ENCODE results near the gene EYS. TPM values are rescaled to one million over a fixed set of nuclear protein-coding genes. Genes with fewer than 3 reads are reported as not detected.

EYS gene
- total RNA-seq, 1 experiment from 2014 or later = not detected

DNA sequence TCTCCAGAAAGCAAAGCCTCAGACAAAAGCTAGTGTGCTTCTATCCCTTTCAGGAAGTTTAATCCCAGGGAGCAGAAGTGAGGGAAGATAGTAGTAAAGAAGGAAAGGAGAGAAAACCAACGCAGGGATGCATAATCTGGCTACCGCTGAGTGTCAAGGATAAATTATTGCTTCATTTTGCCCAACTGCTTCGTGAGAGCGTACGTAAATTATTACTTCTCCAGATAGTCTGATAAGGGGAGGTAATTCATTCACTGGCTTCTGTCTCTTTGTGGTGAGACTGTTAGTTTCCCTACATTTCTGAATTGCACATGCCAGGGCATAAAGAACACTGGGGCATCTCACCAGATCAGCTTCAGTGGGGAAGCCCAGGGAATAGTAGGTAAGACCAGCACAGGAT, 1531.7 kb downstream of the EYS start:
- H3K4me3 ChIP-seq = no peak overlapping the region
- no peak for DNase-seq (ENCODE audit: low read depth in 1 of 2, low spot score in 2 of 2)
- H3K4me1 ChIP-seq (replicated peaks) = no peaks in the 10 kb centered on the region
- no peaks in the 10 kb centered on the region for H3K36me3 ChIP-seq
- no peak overlapping the region for H3K27ac ChIP-seq
- no peaks in the 10 kb centered on the region; the same call in 1 of the 2 replicates for H3K27me3 ChIP-seq (replicated peaks)
- H3K9me3 ChIP-seq (replicated peaks) = no peaks in the 10 kb centered on the region

- DNase-seq (ENCODE audit: low read depth in 1 of 2, low spot score in 2 of 2) = no peak
- Histone ChIP-seq H3K36me3 (no peaks in the 10 kb centered on the region), H3K4me1 (replicated peaks) (no peaks in the 10 kb centered on the region), H3K9me3 (replicated peaks) (no peaks in the 10 kb centered on the region), H3K4me3 (no peak overlapping the region), H3K27me3 (replicated peaks) (no peaks in the 10 kb centered on the region; the same call in 1 of the 2 replicates), H3K27ac (no peak overlapping the region)
Observed at GRCh38 chr6:64170316-64170715, 1536.7 kb downstream of the EYS start.

DNA sequence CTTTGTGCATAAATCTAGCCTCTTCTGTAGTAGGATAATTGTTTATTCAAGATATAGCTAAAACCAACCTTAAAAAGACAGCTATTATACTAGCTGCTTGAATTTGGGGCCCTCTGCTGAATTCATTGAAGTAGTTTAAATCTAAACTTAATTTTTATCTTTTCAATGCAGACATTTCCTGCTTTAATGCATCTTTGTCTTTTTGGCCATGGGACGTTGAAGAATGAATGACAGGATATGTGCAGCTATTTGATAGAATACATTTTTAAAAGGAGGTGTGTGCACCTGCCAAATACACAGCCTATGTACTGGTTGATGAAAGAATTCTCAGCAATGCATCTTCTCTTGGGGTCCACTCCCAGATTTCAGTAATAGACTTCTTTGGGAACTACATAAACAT, 1546.5 kb downstream of the EYS start:
- no peaks in the 10 kb centered on the region for H3K27me3 ChIP-seq (replicated peaks)
- H3K36me3 ChIP-seq = no peaks in the 10 kb centered on the region
- no peaks in the 10 kb centered on the region for H3K4me1 ChIP-seq (replicated peaks)
- H3K9me3 ChIP-seq (replicated peaks) = 0 out of 2 replicates have a peak, but pooled peaks cover 2% of the 10 kb centered on the region
- H3K27ac ChIP-seq = no peak overlapping the region
- no peak overlapping the region for H3K4me3 ChIP-seq
- DNase-seq (ENCODE audit: low read depth in 1 of 2, low spot score in 2 of 2) = no peak

GRCh38 chr6:64155063-64155462, 1552.0 kb downstream of the EYS start:
- Histone ChIP-seq H3K36me3 (no peaks in the 10 kb centered on the region), H3K9me3 (replicated peaks) (no peaks in the 10 kb centered on the region), H3K27ac (no peak overlapping the region), H3K4me3 (no peak overlapping the region), H3K27me3 (replicated peaks) (no peaks in the 10 kb centered on the region), H3K4me1 (replicated peaks) (no peaks in the 10 kb centered on the region)
- DNase-seq (ENCODE audit: low read depth in 1 of 2, low spot score in 2 of 2) = no peak

- H3K9me3 ChIP-seq (replicated peaks) = 0 out of 2 replicates have a peak, but pooled peaks cover 2% of the 10 kb centered on the region
- H3K27ac ChIP-seq = no peak overlapping the region
- H3K4me1 ChIP-seq (replicated peaks) = no peaks in the 10 kb centered on the region
- DNase-seq (ENCODE audit: low read depth in 1 of 2, low spot score in 2 of 2) = no peak
- H3K4me3 ChIP-seq = no peak overlapping the region
- no peaks in the 10 kb centered on the region for H3K36me3 ChIP-seq
- H3K27me3 ChIP-seq (replicated peaks) = no peaks in the 10 kb centered on the region
Observed at GRCh38 chr6:64146876-64147275, 1560.2 kb downstream of the EYS start.

- H3K4me1 ChIP-seq (replicated peaks) = no peaks in the 10 kb centered on the region
- H3K36me3 ChIP-seq = no peaks in the 10 kb centered on the region
- DNase-seq (ENCODE audit: low read depth in 1 of 2, low spot score in 2 of 2) = no peak
- H3K4me3 ChIP-seq = no peak overlapping the region
- no peaks in the 10 kb centered on the region for H3K27me3 ChIP-seq (replicated peaks)
- 0 out of 2 replicates have a peak, but pooled peaks cover 2% of the 10 kb centered on the region for H3K9me3 ChIP-seq (replicated peaks)
- no peak overlapping the region for H3K27ac ChIP-seq
Observed at GRCh38 chr6:64146094-64146493, 1560.9 kb downstream of the EYS start.

GRCh38 chr6:64145658-64146057, 1561.4 kb downstream of the EYS start:
- Histone ChIP-seq H3K4me3 (no peak overlapping the region), H3K27me3 (replicated peaks) (no peaks in the 10 kb centered on the region), H3K4me1 (replicated peaks) (no peaks in the 10 kb centered on the region), H3K9me3 (replicated peaks) (0 out of 2 replicates have a peak, but pooled peaks cover 2% of the 10 kb centered on the region), H3K27ac (no peak overlapping the region), H3K36me3 (no peaks in the 10 kb centered on the region)
- no peak for DNase-seq (ENCODE audit: low read depth in 1 of 2, low spot score in 2 of 2)

DNA sequence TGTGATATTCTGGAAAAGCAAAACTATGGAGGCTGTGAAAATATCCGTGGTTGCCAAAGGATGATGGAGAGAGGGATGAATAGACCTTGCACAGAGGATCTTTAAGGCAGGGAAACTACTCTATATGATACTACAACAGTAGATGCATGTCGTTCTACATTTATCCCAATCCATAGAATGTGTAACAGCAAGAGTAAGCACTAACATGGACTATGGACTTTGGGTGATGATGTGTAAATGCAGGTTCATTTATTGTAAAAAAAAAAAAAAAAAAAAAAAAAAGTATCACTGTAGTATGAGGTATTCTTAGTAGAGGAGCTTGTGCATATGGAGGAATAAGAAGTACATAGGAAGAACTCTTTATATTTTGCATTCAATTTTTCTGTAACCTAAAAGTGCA, 1563.9 kb downstream of the EYS start:
- H3K4me3 ChIP-seq = no peak overlapping the region
- no peak overlapping the region for H3K27ac ChIP-seq
- no peak for DNase-seq (ENCODE audit: low read depth in 1 of 2, low spot score in 2 of 2)
- no peaks in the 10 kb centered on the region for H3K36me3 ChIP-seq
- H3K4me1 ChIP-seq (replicated peaks) = no peaks in the 10 kb centered on the region
- no peaks in the 10 kb centered on the region for H3K27me3 ChIP-seq (replicated peaks)
- H3K9me3 ChIP-seq (replicated peaks) = 0 out of 2 replicates have a peak, but pooled peaks cover 2% of the 10 kb centered on the region

DNA sequence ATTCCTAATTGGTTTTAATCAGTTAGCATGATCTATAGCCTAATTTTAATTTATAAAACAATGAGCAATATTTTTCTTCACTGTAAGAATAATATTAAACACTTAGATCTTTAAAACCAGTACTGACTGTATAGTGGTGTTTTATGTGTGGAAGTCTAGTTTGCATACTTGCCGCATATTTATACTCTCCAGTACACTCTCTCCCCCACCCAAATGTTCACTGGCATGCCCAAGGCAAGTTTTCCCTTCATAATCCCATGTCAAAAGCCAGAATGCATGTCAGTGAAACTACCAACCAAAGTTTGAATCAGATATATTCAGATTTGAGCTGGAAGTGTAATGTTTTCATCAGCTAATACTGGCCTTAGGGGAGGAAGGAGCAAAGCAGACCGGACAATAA, 1565.3 kb downstream of the EYS start:
- no peak overlapping the region for H3K4me3 ChIP-seq
- no peaks in the 10 kb centered on the region for H3K9me3 ChIP-seq (replicated peaks)
- H3K27me3 ChIP-seq (replicated peaks) = no peaks in the 10 kb centered on the region
- no peak for DNase-seq (ENCODE audit: low read depth in 1 of 2, low spot score in 2 of 2)
- H3K27ac ChIP-seq = no peak overlapping the region
- no peaks in the 10 kb centered on the region for H3K36me3 ChIP-seq
- no peaks in the 10 kb centered on the region for H3K4me1 ChIP-seq (replicated peaks)

DNA sequence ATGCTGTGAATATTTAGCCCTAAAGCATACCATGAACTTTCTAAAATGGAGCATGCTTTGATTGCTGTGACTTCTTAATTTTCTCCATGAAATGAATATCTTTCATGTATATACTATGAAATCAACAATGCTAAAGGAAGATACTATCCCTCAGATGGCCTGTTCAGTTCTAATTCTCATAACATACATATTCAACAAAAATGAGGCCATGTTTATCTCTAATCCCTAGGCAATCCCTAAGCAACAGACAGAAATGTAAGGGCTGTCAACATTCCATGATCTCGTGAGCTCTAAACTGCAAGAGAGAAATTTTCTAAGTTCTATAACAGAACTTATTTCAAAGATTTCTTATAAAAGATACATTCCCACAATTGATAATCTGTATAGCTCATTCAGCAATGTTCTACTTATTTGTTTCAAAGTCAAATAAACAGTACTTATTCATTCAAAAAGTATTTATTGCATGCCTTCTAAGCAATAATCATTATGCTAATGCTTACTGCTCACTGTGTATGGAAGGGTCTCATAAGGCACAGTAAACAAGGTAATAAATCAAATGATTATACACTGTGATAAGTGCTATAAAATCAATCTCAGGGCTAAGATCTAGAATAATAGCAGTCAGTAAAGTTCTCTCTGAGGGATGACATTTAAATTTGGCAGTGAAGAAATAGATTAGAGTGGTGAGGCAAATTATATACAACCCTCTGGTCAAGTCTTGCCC, 1578.6 kb downstream of the EYS start:
- H3K4me1 ChIP-seq (replicated peaks) = no peaks in the 10 kb centered on the region
- DNase-seq (ENCODE audit: low read depth in 1 of 2, low spot score in 2 of 2) = no peak
- no peaks in the 10 kb centered on the region for H3K36me3 ChIP-seq
- H3K27me3 ChIP-seq (replicated peaks) = no peaks in the 10 kb centered on the region
- no peak overlapping the region for H3K27ac ChIP-seq
- H3K9me3 ChIP-seq (replicated peaks) = no peaks in the 10 kb centered on the region
- no peak overlapping the region for H3K4me3 ChIP-seq

DNA sequence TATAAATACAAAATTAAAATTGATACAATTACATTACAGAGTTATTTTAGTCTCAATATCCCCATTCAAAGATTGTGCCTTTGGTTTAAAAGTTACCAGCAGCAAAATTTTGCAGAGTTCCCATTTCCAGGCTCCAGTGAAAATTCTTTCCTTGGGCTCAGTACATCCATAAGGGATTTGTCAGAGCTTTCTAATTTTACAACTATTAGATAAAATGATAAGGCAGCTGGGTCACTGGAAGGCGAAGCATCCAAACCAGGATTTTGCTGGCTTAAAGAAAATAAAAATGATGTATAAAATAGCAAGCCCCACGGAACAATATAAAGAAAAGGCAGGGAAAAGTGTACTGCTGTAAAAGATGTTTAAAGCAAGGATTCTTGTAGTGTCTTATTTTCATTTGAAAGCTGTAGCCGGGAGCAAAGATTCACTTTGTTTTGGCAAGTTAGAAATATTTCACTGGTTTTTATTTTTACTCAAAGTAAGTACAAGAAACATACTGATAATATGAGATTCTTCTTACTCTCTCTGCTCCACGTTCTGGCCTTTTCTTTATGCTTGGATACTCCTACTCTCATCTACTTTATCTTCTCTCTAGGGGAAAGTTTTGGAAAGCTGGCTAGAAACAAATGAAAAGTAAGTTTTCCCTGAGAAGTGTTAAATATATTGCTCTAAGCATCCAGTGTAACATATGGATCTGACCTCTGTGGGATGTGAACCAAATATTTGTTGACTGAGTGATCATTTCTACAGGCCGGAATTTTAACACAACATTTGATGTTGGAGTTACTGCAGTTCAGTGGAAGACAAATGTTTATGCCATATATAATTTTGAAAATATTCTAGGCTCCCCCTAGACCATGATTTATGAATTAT, 1583.0 kb downstream of the EYS start:
- Histone ChIP-seq H3K27ac (no peak overlapping the region), H3K9me3 (replicated peaks) (no peaks in the 10 kb centered on the region)
- no peak for DNase-seq (ENCODE audit: low read depth in 1 of 2, low spot score in 2 of 2)

GRCh38 chr6:64122712-64123375, 1584.2 kb downstream of the EYS start:
- no peak for DNase-seq (ENCODE audit: low read depth in 1 of 2, low spot score in 2 of 2)
- Histone ChIP-seq H3K27me3 (replicated peaks) (no peaks in the 10 kb centered on the region), H3K27ac (no peak overlapping the region)

More for the DNA sequence above, 1583.0 kb downstream of the EYS start:
- no peaks in the 10 kb centered on the region for H3K4me1 ChIP-seq (replicated peaks)
- H3K27me3 ChIP-seq (replicated peaks) = no peaks in the 10 kb centered on the region
- no peak overlapping the region for H3K4me3 ChIP-seq
- H3K36me3 ChIP-seq = no peaks in the 10 kb centered on the region

GRCh38 chr6:64121011-64121565, 1585.9 kb downstream of the EYS start:
- no peak for DNase-seq (ENCODE audit: low read depth in 1 of 2, low spot score in 2 of 2)
- Histone ChIP-seq H3K9me3 (replicated peaks) (no peaks in the 10 kb centered on the region), H3K36me3 (no peaks in the 10 kb centered on the region), H3K27ac (no peak overlapping the region), H3K27me3 (replicated peaks) (no peaks in the 10 kb centered on the region), H3K4me3 (no peak overlapping the region), H3K4me1 (replicated peaks) (no peaks in the 10 kb centered on the region)

More at GRCh38 chr6:64122712-64123375, 1584.2 kb downstream of the EYS start:
- Histone ChIP-seq H3K4me3 (no peak overlapping the region), H3K9me3 (replicated peaks) (no peaks in the 10 kb centered on the region), H3K4me1 (replicated peaks) (no peaks in the 10 kb centered on the region), H3K36me3 (no peaks in the 10 kb centered on the region)

Measured in SJSA1 (cell line).